Nephron (organoid): ENCODE results near the gene NLRC3.

Experiments
- H3K27ac Mint-ChIP-seq, 3 experiments: 2 replicates each; pipeline ENCODE4 v1.8.0; 2020; ENCODE audit warnings: mixed read lengths in 3 of 3, mild to moderate bottlenecking in 2 of 3, moderate library complexity in 1 of 3
- H3K27me3 Mint-ChIP-seq: 2 replicates; pipeline ENCODE4 v1.8.0; 2021; ENCODE audit warnings: low read depth, mild to moderate bottlenecking, moderate library complexity, mixed read lengths
- H3K36me3 Mint-ChIP-seq: 2 replicates; pipeline ENCODE4 v1.8.0; 2020; ENCODE audit warnings: low read depth, mixed read lengths
- H3K4me1 Mint-ChIP-seq: 2 replicates; pipeline ENCODE4 v1.8.0; 2020; ENCODE audit warnings: mixed read lengths
- H3K4me3 Mint-ChIP-seq, 3 experiments: 2 replicates each; pipeline ENCODE4 v1.8.0; 2020; ENCODE audit warnings: mild to moderate bottlenecking in 3 of 3, mixed read lengths in 3 of 3, moderate library complexity in 2 of 3
- H3K9me3 Mint-ChIP-seq: 2 replicates; pipeline ENCODE4 v1.8.0; 2020; ENCODE audit warnings: mixed read lengths
- TF ChIP-seq, protein P1 (sequence below), 3 experiments: fragments of 200-600 bp; sonication (generic); IDR thresholded peaks; one replicate each; pipeline ENCODE4 v1.5.0; 2021; ENCODE audit warnings: antibody characterized with exemption in 3 of 3; ENCODE audit not compliant: unreplicated experiment in 3 of 3

Gene NLRC3

GRCh38 chr16:3550851-3551847 lies 26.1 kb downstream of the NLRC3 start:
- Mint-ChIP-seq H3K27me3 (no peaks in the 10 kb centered on the region), H3K4me3 (no peak overlapping the region), H3K9me3 (no peaks in the 10 kb centered on the region), H3K4me1 (no peaks in the 10 kb centered on the region), H3K27ac (no peak overlapping the region), H3K36me3 (no peaks in the 10 kb centered on the region)
- TF ChIP-seq, protein P1, sequence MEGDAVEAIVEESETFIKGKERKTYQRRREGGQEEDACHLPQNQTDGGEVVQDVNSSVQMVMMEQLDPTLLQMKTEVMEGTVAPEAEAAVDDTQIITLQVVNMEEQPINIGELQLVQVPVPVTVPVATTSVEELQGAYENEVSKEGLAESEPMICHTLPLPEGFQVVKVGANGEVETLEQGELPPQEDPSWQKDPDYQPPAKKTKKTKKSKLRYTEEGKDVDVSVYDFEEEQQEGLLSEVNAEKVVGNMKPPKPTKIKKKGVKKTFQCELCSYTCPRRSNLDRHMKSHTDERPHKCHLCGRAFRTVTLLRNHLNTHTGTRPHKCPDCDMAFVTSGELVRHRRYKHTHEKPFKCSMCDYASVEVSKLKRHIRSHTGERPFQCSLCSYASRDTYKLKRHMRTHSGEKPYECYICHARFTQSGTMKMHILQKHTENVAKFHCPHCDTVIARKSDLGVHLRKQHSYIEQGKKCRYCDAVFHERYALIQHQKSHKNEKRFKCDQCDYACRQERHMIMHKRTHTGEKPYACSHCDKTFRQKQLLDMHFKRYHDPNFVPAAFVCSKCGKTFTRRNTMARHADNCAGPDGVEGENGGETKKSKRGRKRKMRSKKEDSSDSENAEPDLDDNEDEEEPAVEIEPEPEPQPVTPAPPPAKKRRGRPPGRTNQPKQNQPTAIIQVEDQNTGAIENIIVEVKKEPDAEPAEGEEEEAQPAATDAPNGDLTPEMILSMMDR (IDR thresholded peaks at IDR 0.05; ENCODE audit: unreplicated experiment in 3 of 3): no peak

GRCh38 chr16:3549906-3550305 lies 27.3 kb downstream of the NLRC3 start:
- no peak overlapping the region for H3K4me3 Mint-ChIP-seq
- no peaks in the 10 kb centered on the region for H3K9me3 Mint-ChIP-seq
- TF ChIP-seq, protein P1 (IDR thresholded peaks at IDR 0.05; ENCODE audit: unreplicated experiment in 3 of 3): no peak
- H3K27me3 Mint-ChIP-seq: no peaks in the 10 kb centered on the region
- H3K27ac Mint-ChIP-seq: no peak overlapping the region
- no peaks in the 10 kb centered on the region for H3K4me1 Mint-ChIP-seq
- H3K36me3 Mint-ChIP-seq: no peaks in the 10 kb centered on the region

GRCh38 chr16:3548859-3549258 lies 28.3 kb downstream of the NLRC3 start:
- Mint-ChIP-seq H3K4me1 (no peaks in the 10 kb centered on the region), H3K9me3 (no peaks in the 10 kb centered on the region), H3K27me3 (no peaks in the 10 kb centered on the region), H3K27ac (no peak overlapping the region), H3K4me3 (no peak overlapping the region), H3K36me3 (no peaks in the 10 kb centered on the region)
- TF ChIP-seq, protein P1 (IDR thresholded peaks at IDR 0.05; ENCODE audit: unreplicated experiment in 3 of 3): no peak

DNA sequence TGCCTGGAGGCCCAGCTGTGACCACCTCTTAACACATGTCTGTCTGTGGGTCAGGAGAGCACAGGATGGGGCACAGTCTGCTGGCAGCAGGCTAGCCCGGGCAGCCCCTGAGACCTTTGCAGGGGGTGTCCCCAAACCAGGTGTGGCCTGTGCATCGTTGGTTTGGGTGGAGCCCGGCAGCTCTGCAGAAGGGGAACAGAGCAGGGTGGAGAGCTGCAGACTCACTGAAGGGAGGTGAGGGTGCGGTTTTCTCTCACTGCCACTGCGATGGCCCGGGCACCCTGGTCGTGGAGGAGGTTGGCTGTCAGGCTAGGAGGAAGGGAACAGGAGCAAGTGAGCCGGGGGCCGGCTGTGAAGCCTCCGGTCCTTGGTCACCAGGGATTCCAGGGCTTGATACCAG lies 28.8 kb downstream of the NLRC3 start:
- no peaks in the 10 kb centered on the region for H3K9me3 Mint-ChIP-seq
- TF ChIP-seq, protein P1 (IDR thresholded peaks at IDR 0.05; ENCODE audit: unreplicated experiment in 3 of 3): no peak
- no peaks in the 10 kb centered on the region for H3K36me3 Mint-ChIP-seq
- no peak overlapping the region for H3K4me3 Mint-ChIP-seq
- no peaks in the 10 kb centered on the region for H3K27me3 Mint-ChIP-seq
- no peaks in the 10 kb centered on the region for H3K4me1 Mint-ChIP-seq
- no peak overlapping the region for H3K27ac Mint-ChIP-seq

- no peak overlapping the region for H3K4me3 Mint-ChIP-seq
- no peaks in the 10 kb centered on the region for H3K9me3 Mint-ChIP-seq
- no peaks in the 10 kb centered on the region for H3K27me3 Mint-ChIP-seq
- TF ChIP-seq, protein P1 (IDR thresholded peaks at IDR 0.05; ENCODE audit: unreplicated experiment in 3 of 3): no peak
- no peaks in the 10 kb centered on the region for H3K36me3 Mint-ChIP-seq
- no peak overlapping the region for H3K27ac Mint-ChIP-seq
- no peaks in the 10 kb centered on the region for H3K4me1 Mint-ChIP-seq
These were observed 30.1 kb downstream of the NLRC3 start for GRCh38 chr16:3546986-3547682.
